ENCODE data around the gene WDR81.

WDR81 gene

GRCh38 chr17:1727258-1727789, 2.8 kb downstream of the WDR81 start:
- ATAC-seq, result no peak
- TF ChIP-seq CSDC2 (CRISPR knock-in tag; IDR thresholded peaks at IDR 0.05) (no peak), TOX (CRISPR knock-in tag; IDR thresholded peaks at IDR 0.05; ENCODE audit: borderline replicate concordance) (no peak), SNAI2 (CRISPR knock-in tag; IDR thresholded peaks at IDR 0.05) (no peak), OSR1 (CRISPR knock-in tag; IDR thresholded peaks at IDR 0.05) (no peak), RARB (CRISPR knock-in tag; IDR thresholded peaks at IDR 0.05) (no peak), ESRRG (CRISPR knock-in tag; IDR thresholded peaks at IDR 0.05) (no peak), TSHZ2 (CRISPR knock-in tag; IDR thresholded peaks at IDR 0.05) (no peak)

GRCh38 chr17:1727876-1728630, 3.5 kb downstream of the WDR81 start:
- no peak for TF ChIP-seq ZFP30 (CRISPR knock-in tag; IDR thresholded peaks at IDR 0.05)
- TF ChIP-seq RARB (CRISPR knock-in tag; IDR thresholded peaks at IDR 0.05), result no peak
- TF ChIP-seq ISL1 (CRISPR knock-in tag; IDR thresholded peaks at IDR 0.05), result no peak
- TF ChIP-seq SNAI2 (CRISPR knock-in tag; IDR thresholded peaks at IDR 0.05), result no peak
- no peak for TF ChIP-seq ARNTL (CRISPR knock-in tag; IDR thresholded peaks at IDR 0.05; ENCODE audit: borderline replicate concordance, low read depth)
- TF ChIP-seq ESRRG (CRISPR knock-in tag; IDR thresholded peaks at IDR 0.05), result no peak
- TF ChIP-seq CSRNP3 (CRISPR knock-in tag; IDR thresholded peaks at IDR 0.05), result no peak
- no peak for TF ChIP-seq BACH2 (CRISPR knock-in tag; IDR thresholded peaks at IDR 0.05; ENCODE audit: borderline replicate concordance)
- TF ChIP-seq ZNF70 (CRISPR knock-in tag; IDR thresholded peaks at IDR 0.05), result no peak
- TF ChIP-seq CREB5 (CRISPR knock-in tag; IDR thresholded peaks at IDR 0.05; ENCODE audit: low read depth), result no peak
- no peak for TF ChIP-seq TSHZ2 (CRISPR knock-in tag; IDR thresholded peaks at IDR 0.05)
- TF ChIP-seq POU6F1 (CRISPR knock-in tag; IDR thresholded peaks at IDR 0.05; ENCODE audit: borderline replicate concordance, low read depth), result no peak
- no peak for TF ChIP-seq CSDC2 (CRISPR knock-in tag; IDR thresholded peaks at IDR 0.05)
- no peak for TF ChIP-seq GLIS3 (CRISPR knock-in tag; IDR thresholded peaks at IDR 0.05)
- TF ChIP-seq TCF4 (CRISPR knock-in tag; IDR thresholded peaks at IDR 0.05; ENCODE audit: borderline replicate concordance), result no peak
- no peak for TF ChIP-seq PPARA (CRISPR knock-in tag; IDR thresholded peaks at IDR 0.05; ENCODE audit: borderline replicate concordance)
- TF ChIP-seq OSR1 (CRISPR knock-in tag; IDR thresholded peaks at IDR 0.05), result no peak
- no peak for TF ChIP-seq ZNF8 (CRISPR knock-in tag; IDR thresholded peaks at IDR 0.05)
- TF ChIP-seq ZNF565 (CRISPR knock-in tag; conservative IDR thresholded peaks at IDR 0.05; ENCODE audit: low read depth), result no peak
- no peak for TF ChIP-seq PATZ1 (CRISPR knock-in tag; IDR thresholded peaks at IDR 0.05; ENCODE audit: borderline replicate concordance)

More at GRCh38 chr17:1727876-1728630, 3.5 kb downstream of the WDR81 start:
- ATAC-seq, result no peak

All from SK-N-SH treated with all-trans-retinoic acid at 6 μM for 48 hours (cell line).